HG02981 (cell line): ENCODE data around the gene PAM.
"Not testable (repeated sequence)": the region's sequence is repeated elsewhere in the genome, so short reads cannot be mapped to it uniquely, and the experiment has no call there.

ENCODE experiments used
- ATAC-seq: cut with Tn5 transposase; IDR thresholded peaks from one replicate; pipeline ENCODE4 v1.9.1; 2021; ENCODE audit warnings: mild to moderate bottlenecking, moderate library complexity; ENCODE audit not compliant: unreplicated experiment

Gene PAM

GRCh38 chr5:103034662-103035392 is 279.7 kb downstream of the PAM start:
- no peak for ATAC-seq

GRCh38 chr5:103035701-103036100 is 280.6 kb downstream of the PAM start:
- ATAC-seq: no peak

- ATAC-seq: no peak
Measured at GRCh38 chr5:103036601-103037000, 281.5 kb downstream of the PAM start.

- ATAC-seq: no peak
Measured at GRCh38 chr5:103037673-103038455, 282.8 kb downstream of the PAM start.

- ATAC-seq: no peak
Measured at GRCh38 chr5:103041071-103041676, 286.1 kb downstream of the PAM start.

- not testable (repeated sequence) for ATAC-seq
Measured at GRCh38 chr5:103046706-103047105, 291.6 kb downstream of the PAM start.

- no peak for ATAC-seq
Measured at GRCh38 chr5:103057208-103058130, 302.4 kb downstream of the PAM start.

- ATAC-seq: no peak
Measured at GRCh38 chr5:103059525-103059924, 304.4 kb downstream of the PAM start.

GRCh38 chr5:103060424-103060954 is 305.4 kb downstream of the PAM start:
- ATAC-seq: no peak

GRCh38 chr5:103066326-103066725 is 311.2 kb downstream of the PAM start:
- no peak for ATAC-seq

- ATAC-seq: not testable (repeated sequence)
Measured at GRCh38 chr5:103073500-103073899, 318.4 kb downstream of the PAM start.

GRCh38 chr5:103075442-103075841 is 320.3 kb downstream of the PAM start:
- no peak for ATAC-seq
